HEK293 (cell line): ENCODE results near the gene PEX10.

Experiments
- CTCF ChIA-PET: fragments of 350-600 bp; formaldehyde crosslinking; extraction: SDS; loops from one replicate; lab custom pipeline; 2021; ENCODE audit warnings: antibody characterized with exemption; lab: Yijun Ruan, JAX
- POLR2A ChIA-PET: fragments of 300-600 bp; formaldehyde crosslinking; extraction: SDS; loops from one replicate; lab custom pipeline; 2020; ENCODE audit warnings: antibody characterized with exemption, inconsistent platforms; lab: Yijun Ruan, JAX
- H3K27ac ChIP-seq: fragments of 200-500 bp; sonication (Bioruptor generic); 2 replicates; pipeline ENCODE4 v1.5.1; 2014; ENCODE audit warnings: low read depth, low read length, control low read depth, inconsistent platforms; ENCODE audit errors: extremely low read depth
- H3K36me3 ChIP-seq, 2 experiments: fragments of 200-500 bp in 1 of 2; sonication (Bioruptor generic) in 1 of 2; 1 replicate in 1 of 2; 2 replicates in 1 of 2; pipeline ENCODE4 v1.5.1; 2014 to 2017; ENCODE audit warnings: inconsistent platforms in 2 of 2, low read length in 2 of 2; ENCODE audit not compliant: control insufficient read depth in 2 of 2, insufficient read depth in 1 of 2
- H3K4me1 ChIP-seq: fragments of 200-500 bp; sonication (Bioruptor generic); 2 replicates; pipeline ENCODE4 v1.5.1; 2014; ENCODE audit warnings: mild to moderate bottlenecking, low read length, inconsistent platforms; ENCODE audit not compliant: control insufficient read depth, insufficient read depth
- H3K4me3 ChIP-seq: 2 replicates; pipeline ENCODE4 v1.5.1; 2011; ENCODE audit warnings: low read depth, mild to moderate bottlenecking, control low read depth, low read length, moderate library complexity
- H3K9me3 ChIP-seq: fragments of 200-500 bp; sonication (Bioruptor generic); 2 replicates; pipeline ENCODE4 v1.5.1; 2014; ENCODE audit warnings: low read depth, low read length, inconsistent platforms; ENCODE audit not compliant: control insufficient read depth, insufficient read depth
- ATF2 ChIP-seq: fragments of 450-650 bp; formaldehyde crosslinking; IDR thresholded peaks from 2 replicates; pipeline ENCODE4 v1.5.1; 2016; ENCODE audit warnings: missing biosample characterization, missing genetic modification characterization, low read depth
- EGR2 ChIP-seq: fragments of 450-650 bp; formaldehyde crosslinking; IDR thresholded peaks from 2 replicates; pipeline ENCODE4 v1.5.1; 2016; ENCODE audit warnings: low read depth, missing biosample characterization, missing genetic modification characterization
- FEZF1 ChIP-seq: fragments of 450-650 bp; formaldehyde crosslinking; IDR thresholded peaks from 2 replicates; pipeline ENCODE4 v1.5.1; 2016; ENCODE audit warnings: missing biosample characterization, missing genetic modification characterization
- HIC1 ChIP-seq: fragments of 450-650 bp; formaldehyde crosslinking; IDR thresholded peaks from 2 replicates; pipeline ENCODE4 v1.5.1; 2016; ENCODE audit warnings: missing biosample characterization, missing genetic modification characterization
- KLF10 ChIP-seq: fragments of 450-650 bp; IDR thresholded peaks from 2 replicates; pipeline ENCODE4 v1.5.1; 2018; ENCODE audit warnings: missing biosample characterization, mild to moderate bottlenecking, missing genetic modification characterization
- OVOL3 ChIP-seq: fragments of 450-650 bp; formaldehyde crosslinking; IDR thresholded peaks from 2 replicates; pipeline ENCODE4 v1.5.1; 2016; ENCODE audit warnings: missing biosample characterization, missing genetic modification characterization
- SP2 ChIP-seq: fragments of 450-650 bp; formaldehyde crosslinking; IDR thresholded peaks from 2 replicates; pipeline ENCODE4 v1.5.1; 2016; ENCODE audit warnings: missing biosample characterization, missing genetic modification characterization
- TCF7L2 ChIP-seq: IDR thresholded peaks from 2 replicates; pipeline ENCODE4 v1.6.1; 2011; ENCODE audit warnings: low read depth, mild to moderate bottlenecking, inconsistent platforms, low read length, moderate library complexity, borderline replicate concordance
- YY1 ChIP-seq: fragments of 450-650 bp; formaldehyde crosslinking; IDR thresholded peaks from 2 replicates; pipeline ENCODE4 v1.5.1; 2018; ENCODE audit warnings: missing biosample characterization, missing genetic modification characterization
- ZBTB44 ChIP-seq: fragments of 450-650 bp; IDR thresholded peaks from 2 replicates; pipeline ENCODE4 v1.5.1; 2018; ENCODE audit warnings: missing biosample characterization, mild to moderate bottlenecking, missing genetic modification characterization
- ZFP3 ChIP-seq: fragments of 450-650 bp; formaldehyde crosslinking; IDR thresholded peaks from 2 replicates; pipeline ENCODE4 v1.5.1; 2016; ENCODE audit warnings: low read depth, missing biosample characterization, missing genetic modification characterization
- ZNF138 ChIP-seq: fragments of 450-650 bp; formaldehyde crosslinking; IDR thresholded peaks from 2 replicates; pipeline ENCODE4 v1.5.1; 2016; ENCODE audit warnings: missing biosample characterization, missing genetic modification characterization, borderline replicate concordance
- ZNF169 ChIP-seq: fragments of 450-650 bp; formaldehyde crosslinking; IDR thresholded peaks from 2 replicates; pipeline ENCODE4 v1.5.1; 2016; ENCODE audit warnings: missing biosample characterization, missing genetic modification characterization
- ZNF174 ChIP-seq: fragments of 450-650 bp; formaldehyde crosslinking; IDR thresholded peaks from 2 replicates; pipeline ENCODE4 v1.5.0; 2017; ENCODE audit warnings: missing biosample characterization, mild to moderate bottlenecking, missing genetic modification characterization
- ZNF18 ChIP-seq: fragments of 450-650 bp; formaldehyde crosslinking; IDR thresholded peaks from 2 replicates; pipeline ENCODE4 v1.5.1; 2016; ENCODE audit warnings: missing biosample characterization, missing genetic modification characterization
- ZNF223 ChIP-seq: fragments of 450-650 bp; formaldehyde crosslinking; IDR thresholded peaks from 2 replicates; pipeline ENCODE4 v1.5.1; 2016; ENCODE audit warnings: missing biosample characterization, missing genetic modification characterization
- ZNF366 ChIP-seq: fragments of 450-650 bp; formaldehyde crosslinking; conservative IDR thresholded peaks from 2 replicates; pipeline ENCODE4 v1.5.1; 2016; ENCODE audit warnings: missing biosample characterization, missing genetic modification characterization
- ZNF426 ChIP-seq: fragments of 450-650 bp; formaldehyde crosslinking; IDR thresholded peaks from 2 replicates; pipeline ENCODE4 v1.5.1; 2017; ENCODE audit warnings: missing biosample characterization, missing genetic modification characterization, mild to moderate bottlenecking, inconsistent platforms, moderate library complexity
- ZNF548 ChIP-seq: fragments of 450-650 bp; formaldehyde crosslinking; IDR thresholded peaks from 2 replicates; pipeline ENCODE4 v1.5.1; 2016; ENCODE audit warnings: missing biosample characterization, missing genetic modification characterization
- ZNF549 ChIP-seq: fragments of 450-650 bp; IDR thresholded peaks from 2 replicates; pipeline ENCODE4 v1.5.1; 2018; ENCODE audit warnings: missing biosample characterization, missing genetic modification characterization, mild to moderate bottlenecking, inconsistent platforms, moderate library complexity
- ZNF629 ChIP-seq: fragments of 450-650 bp; formaldehyde crosslinking; IDR thresholded peaks from 2 replicates; pipeline ENCODE4 v1.5.1; 2017; ENCODE audit warnings: missing biosample characterization, missing genetic modification characterization
- ZNF658 ChIP-seq: fragments of 450-650 bp; formaldehyde crosslinking; IDR thresholded peaks from 2 replicates; pipeline ENCODE4; 2016; ENCODE audit warnings: missing biosample characterization, missing genetic modification characterization
- ZNF692 ChIP-seq: fragments of 450-650 bp; formaldehyde crosslinking; IDR thresholded peaks from 2 replicates; pipeline ENCODE4 v1.5.1; 2016; ENCODE audit warnings: missing biosample characterization, missing genetic modification characterization
- ZNF785 ChIP-seq: fragments of 450-650 bp; formaldehyde crosslinking; IDR thresholded peaks from 2 replicates; pipeline ENCODE4 v1.5.1; 2016; ENCODE audit warnings: missing biosample characterization, missing genetic modification characterization
- ZNF843 ChIP-seq: fragments of 450-650 bp; formaldehyde crosslinking; IDR thresholded peaks from 2 replicates; pipeline ENCODE4 v1.5.1; 2016; ENCODE audit warnings: missing biosample characterization, missing genetic modification characterization

Gene PEX10

GRCh38 chr1:2391041-2391930, 21.1 kb downstream of the PEX10 start, which contains the start of the genes MORN1 and RER1:
Gene MORN1, minus strand, starts transcription at chr1:2391554. Its CDS starts 21 bp downstream, at chr1:2391533.
Gene RER1, plus strand, starts transcription at chr1:2391841. Its CDS starts 3,950 bp downstream, at chr1:2395791.
- peak within 1 kb of the TSS; percentile 93 for H3K4me3 ChIP-seq
- ChIA-PET CTCF (interaction anchor here (0.6 to 3.1 kb wide), 8 partner anchors 9 to 495 kb away, joined by 3 to 18 read pairs (median 4); partner anchors contain the start of gene FAAP20), POLR2A (interaction anchor here (0.6 to 1.9 kb wide), 18 partner anchors 9 to 777 kb away, joined by 3 to 24 read pairs (median 5); partner anchors contain the start of genes FAAP20, PANK4 and SKI)
- H3K9me3 ChIP-seq: no peaks in the 10 kb centered on the region
- H3K36me3 ChIP-seq: peaks cover 0 to 72% of the 10 kb centered on the region in 2 experiments; a peak in 1 of 3 replicates
- H3K4me1 ChIP-seq: peaks cover 3% of the 10 kb centered on the region; the same call in 1 of the 2 replicates
- H3K27ac ChIP-seq: peak within 1 kb of the TSS; percentile 75
- TF ChIP-seq ZNF174 (tag by site-specific recombination) (no peak), ZNF426 (tag by site-specific recombination) (no peak), HIC1 (tag by site-specific recombination) (peak; percentile 100), ZNF549 (tag by site-specific recombination) (no peak), KLF10 (tag by site-specific recombination) (peak; percentile 68; the same call in 1 of the 2 replicates), ZNF629 (tag by site-specific recombination) (peak; percentile 76), ZNF658 (tag by site-specific recombination) (no peak), OVOL3 (tag by site-specific recombination) (no peak), SP2 (tag by site-specific recombination) (peak; percentile 98), EGR2 (tag by site-specific recombination) (peak; percentile 64), ZNF366 (tag by site-specific recombination) (no peak), ZNF785 (tag by site-specific recombination) (0 out of 2 replicates have a peak, but pooled peaks have one; percentile 18), ATF2 (tag by site-specific recombination) (no peak), YY1 (tag by site-specific recombination) (peak; percentile 91), ZNF843 (0 out of 2 replicates have a peak, but pooled peaks have one; percentile 45), ZNF169 (tag by site-specific recombination) (0 out of 2 replicates have a peak, but pooled peaks have one; percentile 35), ZNF692 (tag by site-specific recombination) (peak; percentile 57; the same call in 1 of the 2 replicates), ZNF138 (tag by site-specific recombination) (no peak), ZNF223 (tag by site-specific recombination) (no peak), FEZF1 (no peak), ZBTB44 (tag by site-specific recombination) (no peak), ZNF18 (tag by site-specific recombination) (no peak), ZNF548 (no peak), TCF7L2 (no peak), ZFP3 (no peak)
